Transverse colon (tissue), 3 donors: Measurements from ENCODE around the gene MRPL10.

Experiments used
- CTCF ChIP-seq, 5 experiments: fragments of 200-600 bp in 3 of 5; fragments of 450-650 bp in 2 of 5; sonication (generic) in 3 of 5; IDR thresholded peaks; 1 replicate in 2 of 5; 2 replicates in 3 of 5; pipeline ENCODE4 v1.5.1; 2016 to 2017; ENCODE audit warnings: antibody characterized with exemption in 5 of 5, inconsistent platforms in 3 of 5, mild to moderate bottlenecking in 2 of 5, moderate library complexity in 1 of 5
- EP300 ChIP-seq: sonication (generic); formaldehyde crosslinking; IDR thresholded peaks from one replicate; pipeline ENCODE4 v1.6.1; 2017; ENCODE audit warnings: antibody characterized with exemption, low read depth
- POLR2A ChIP-seq: fragments of 450-650 bp; IDR thresholded peaks from one replicate; pipeline ENCODE4 v1.6.1; 2016; ENCODE audit warnings: antibody characterized with exemption, mild to moderate bottlenecking, moderate library complexity

DNA sequence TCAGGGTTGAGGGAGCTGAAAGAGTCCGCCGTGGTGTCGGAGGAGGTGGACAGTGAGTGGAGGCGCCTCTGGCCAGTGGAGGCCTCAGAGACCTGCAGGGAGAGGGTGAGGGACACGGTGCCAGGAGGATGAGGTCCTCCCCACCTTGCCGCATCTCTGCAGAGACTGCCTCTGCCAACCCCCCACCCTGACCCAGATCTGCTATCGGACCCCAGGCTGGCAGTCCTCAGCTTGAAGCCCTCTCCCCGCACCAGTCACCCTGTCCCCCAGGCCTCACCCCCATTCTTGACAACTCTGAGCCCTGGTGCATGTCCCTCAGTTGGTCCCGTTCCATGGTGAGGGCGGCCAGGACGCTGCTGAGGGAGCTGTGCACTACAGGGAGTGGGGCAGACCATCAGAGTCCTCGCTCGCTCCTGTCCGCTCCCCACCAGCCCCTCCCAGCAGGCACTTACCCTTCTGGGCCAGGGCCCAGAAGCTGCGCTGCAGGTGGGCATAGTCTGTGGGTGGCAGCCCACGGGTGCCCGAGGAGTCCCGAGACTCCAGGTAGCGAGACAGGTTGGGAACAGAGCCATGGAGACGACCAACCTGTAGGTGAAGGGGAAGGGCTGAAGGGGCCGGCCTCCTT is 15.1 kb downstream of the MRPL10 start:
- TF ChIP-seq POLR2A (no peak), CTCF (IDR thresholded peaks at IDR 0.05) (no peak), EP300 (no peak)
